Measurements from ENCODE around the gene TLL2. TPM values are rescaled to one million over a fixed set of nuclear protein-coding genes. Genes with fewer than 3 reads are reported as not detected.

TLL2 gene
- total RNA-seq, 2 experiments from 2014 or later = 0.09 to 0.18 TPM

- no peak overlapping the region for H3K27ac Mint-ChIP-seq
- ATAC-seq (no peak), DNase-seq (no peak)
- peaks cover 2% of the 10 kb centered on the region for H3K27me3 Mint-ChIP-seq
- intact Hi-C loops (cut with micrococcal nuclease) = no loop called here
- H3K4me1 Mint-ChIP-seq (ENCODE audit: low read depth) = no peaks in the 10 kb centered on the region
- no peaks in the 10 kb centered on the region for H3K36me3 Mint-ChIP-seq (ENCODE audit: low read depth)
- no peak overlapping the region for H3K4me3 Mint-ChIP-seq
- POLR2A ChIA-PET = no interaction called here
- no peak for TF ChIP-seq CTCF (IDR thresholded peaks at IDR 0.05)
- no peaks in the 10 kb centered on the region for H3K9me3 Mint-ChIP-seq
- CTCF ChIA-PET = no interaction called here
These were observed 63.1 kb downstream of the TLL2 start for GRCh38 chr10:96450529-96451207.

DNA sequence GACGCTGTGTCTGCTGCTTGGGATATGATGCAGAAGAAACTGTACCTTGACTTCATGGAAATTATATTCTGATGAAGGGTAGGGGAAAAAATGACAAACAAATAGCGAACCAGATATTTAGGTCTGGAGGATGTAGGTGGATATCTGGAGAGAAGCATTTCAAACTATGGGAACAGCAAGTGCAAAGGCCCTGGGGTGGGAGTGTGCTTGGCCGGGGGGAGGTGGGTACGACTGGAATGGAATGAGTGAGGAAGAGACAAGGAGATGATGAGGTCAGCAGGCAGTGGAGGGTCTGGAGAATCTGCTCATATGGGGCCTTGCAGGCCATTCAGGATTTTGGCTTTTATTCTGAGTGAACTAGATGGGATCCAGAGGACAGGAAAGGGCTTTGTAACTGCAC is 65.2 kb downstream of the TLL2 start:
- ChIA-PET POLR2A (no interaction called here), CTCF (no interaction called here)
- intact Hi-C loops (cut with micrococcal nuclease) = no loop called here
- no peak for DNase-seq
- no peak for TF ChIP-seq CTCF (IDR thresholded peaks at IDR 0.05)
- no peaks in the 10 kb centered on the region for H3K9me3 Mint-ChIP-seq
- no peaks in the 10 kb centered on the region for H3K4me1 Mint-ChIP-seq (ENCODE audit: low read depth)
- peaks cover 6% of the 10 kb centered on the region for H3K27me3 Mint-ChIP-seq
- H3K36me3 Mint-ChIP-seq (ENCODE audit: low read depth) = no peaks in the 10 kb centered on the region
- H3K4me3 Mint-ChIP-seq = no peak overlapping the region
- no peak for ATAC-seq
- no peak overlapping the region for H3K27ac Mint-ChIP-seq

- Mint-ChIP-seq H3K4me3 (no peak overlapping the region), H3K27me3 (peaks cover 6% of the 10 kb centered on the region), H3K27ac (no peak overlapping the region), H3K9me3 (no peaks in the 10 kb centered on the region), H3K4me1 (ENCODE audit: low read depth) (no peaks in the 10 kb centered on the region), H3K36me3 (ENCODE audit: low read depth) (no peaks in the 10 kb centered on the region)
- POLR2A ChIA-PET = no interaction called here
- CTCF ChIA-PET = no interaction called here
- TF ChIP-seq CTCF (IDR thresholded peaks at IDR 0.05) = no peak
- intact Hi-C loops (cut with micrococcal nuclease) = no loop called here
- no peak for ATAC-seq
- no peak for DNase-seq
These were observed 65.7 kb downstream of the TLL2 start for GRCh38 chr10:96448021-96448457.

- H3K36me3 Mint-ChIP-seq (ENCODE audit: low read depth) = no peaks in the 10 kb centered on the region
- ATAC-seq (no peak), DNase-seq (no peak)
- ChIA-PET CTCF (no interaction called here), POLR2A (no interaction called here)
- H3K27ac Mint-ChIP-seq = no peak overlapping the region
- no peaks in the 10 kb centered on the region for H3K9me3 Mint-ChIP-seq
- H3K4me3 Mint-ChIP-seq = no peak overlapping the region
- intact Hi-C loops (cut with micrococcal nuclease) = no loop called here
- no peak for TF ChIP-seq CTCF (IDR thresholded peaks at IDR 0.05)
- H3K27me3 Mint-ChIP-seq = peaks cover 6% of the 10 kb centered on the region
- H3K4me1 Mint-ChIP-seq (ENCODE audit: low read depth) = no peaks in the 10 kb centered on the region
These were observed 66.6 kb downstream of the TLL2 start for GRCh38 chr10:96446966-96447596.

- peaks cover 7% of the 10 kb centered on the region for H3K27me3 Mint-ChIP-seq
- TF ChIP-seq CTCF (IDR thresholded peaks at IDR 0.05) = no peak
- no peaks in the 10 kb centered on the region for H3K9me3 Mint-ChIP-seq
- intact Hi-C loops (cut with micrococcal nuclease) = no loop called here
- H3K4me3 Mint-ChIP-seq = no peak overlapping the region
- ChIA-PET POLR2A (no interaction called here), CTCF (no interaction called here)
- no peaks in the 10 kb centered on the region for H3K36me3 Mint-ChIP-seq (ENCODE audit: low read depth)
- no peaks in the 10 kb centered on the region for H3K4me1 Mint-ChIP-seq (ENCODE audit: low read depth)
- ATAC-seq (no peak), DNase-seq (no peak)
- H3K27ac Mint-ChIP-seq = no peak overlapping the region
These were observed 71.6 kb downstream of the TLL2 start for GRCh38 chr10:96441987-96442643.

Measured in activated CD8-positive, alpha-beta T cell treated with anti-CD3 and anti-CD28 coated beads for 36 hours (primary cell).